ENCODE measurements around the gene PLA2G4D.
A peak's percentile ranks its signal among the peaks of the same experiment; 100 is the strongest.

PLA2G4D gene, protein sequence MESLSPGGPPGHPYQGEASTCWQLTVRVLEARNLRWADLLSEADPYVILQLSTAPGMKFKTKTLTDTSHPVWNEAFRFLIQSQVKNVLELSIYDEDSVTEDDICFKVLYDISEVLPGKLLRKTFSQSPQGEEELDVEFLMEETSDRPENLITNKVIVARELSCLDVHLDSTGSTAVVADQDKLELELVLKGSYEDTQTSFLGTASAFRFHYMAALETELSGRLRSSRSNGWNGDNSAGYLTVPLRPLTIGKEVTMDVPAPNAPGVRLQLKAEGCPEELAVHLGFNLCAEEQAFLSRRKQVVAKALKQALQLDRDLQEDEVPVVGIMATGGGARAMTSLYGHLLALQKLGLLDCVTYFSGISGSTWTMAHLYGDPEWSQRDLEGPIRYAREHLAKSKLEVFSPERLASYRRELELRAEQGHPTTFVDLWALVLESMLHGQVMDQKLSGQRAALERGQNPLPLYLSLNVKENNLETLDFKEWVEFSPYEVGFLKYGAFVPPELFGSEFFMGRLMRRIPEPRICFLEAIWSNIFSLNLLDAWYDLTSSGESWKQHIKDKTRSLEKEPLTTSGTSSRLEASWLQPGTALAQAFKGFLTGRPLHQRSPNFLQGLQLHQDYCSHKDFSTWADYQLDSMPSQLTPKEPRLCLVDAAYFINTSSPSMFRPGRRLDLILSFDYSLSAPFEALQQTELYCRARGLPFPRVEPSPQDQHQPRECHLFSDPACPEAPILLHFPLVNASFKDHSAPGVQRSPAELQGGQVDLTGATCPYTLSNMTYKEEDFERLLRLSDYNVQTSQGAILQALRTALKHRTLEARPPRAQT

DNA sequence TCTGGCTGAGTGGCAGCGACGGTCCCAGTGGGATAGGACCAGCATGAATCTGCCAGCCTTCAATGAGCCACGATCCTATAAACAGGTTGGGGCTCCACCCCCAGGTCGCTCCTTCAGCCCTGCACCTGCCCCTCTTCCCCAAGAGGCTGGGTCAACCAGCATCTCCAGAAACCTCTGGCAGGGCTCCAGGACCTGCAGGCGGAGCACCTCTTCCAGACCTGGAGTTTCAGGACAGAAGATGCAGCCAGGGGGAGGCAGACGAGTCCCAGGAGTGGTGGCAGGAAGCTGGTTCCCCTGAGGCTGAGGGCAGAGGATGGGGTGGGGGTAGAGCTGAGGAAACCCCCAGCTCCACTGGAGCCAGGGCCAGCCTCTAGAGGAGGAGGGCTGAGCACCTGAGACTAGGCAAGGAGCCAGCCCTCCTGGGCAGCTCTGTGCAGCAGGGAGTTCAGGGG is at the start of gene PLA2G4D:
Gene PLA2G4D, minus strand, starts transcription at position 51 of the 452 bp plus-strand sequence. CDS start 103 bp downstream, outside the sequence.
- DNase-seq, result no peak

DNA sequence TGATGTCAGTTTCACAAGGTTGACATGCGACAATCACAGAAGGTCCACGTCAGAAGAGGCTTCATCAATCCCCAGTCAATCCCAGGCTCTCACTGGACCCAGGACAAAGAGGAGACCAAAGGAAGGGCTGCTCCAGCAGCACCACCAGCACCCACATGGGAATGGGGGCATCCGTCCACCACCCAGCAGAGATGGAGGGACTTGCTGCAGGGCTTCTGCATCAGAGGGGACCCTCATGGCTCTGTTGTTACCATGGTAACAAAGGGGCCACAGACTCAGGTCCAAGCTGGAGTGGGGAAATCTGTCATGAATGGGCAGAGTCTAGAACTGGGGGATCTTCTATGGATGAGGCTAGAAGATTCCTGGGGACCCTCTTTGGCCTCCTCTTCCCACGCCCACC is 49.0 kb upstream of the PLA2G4D start:
- DNase-seq, result no peak

DNA sequence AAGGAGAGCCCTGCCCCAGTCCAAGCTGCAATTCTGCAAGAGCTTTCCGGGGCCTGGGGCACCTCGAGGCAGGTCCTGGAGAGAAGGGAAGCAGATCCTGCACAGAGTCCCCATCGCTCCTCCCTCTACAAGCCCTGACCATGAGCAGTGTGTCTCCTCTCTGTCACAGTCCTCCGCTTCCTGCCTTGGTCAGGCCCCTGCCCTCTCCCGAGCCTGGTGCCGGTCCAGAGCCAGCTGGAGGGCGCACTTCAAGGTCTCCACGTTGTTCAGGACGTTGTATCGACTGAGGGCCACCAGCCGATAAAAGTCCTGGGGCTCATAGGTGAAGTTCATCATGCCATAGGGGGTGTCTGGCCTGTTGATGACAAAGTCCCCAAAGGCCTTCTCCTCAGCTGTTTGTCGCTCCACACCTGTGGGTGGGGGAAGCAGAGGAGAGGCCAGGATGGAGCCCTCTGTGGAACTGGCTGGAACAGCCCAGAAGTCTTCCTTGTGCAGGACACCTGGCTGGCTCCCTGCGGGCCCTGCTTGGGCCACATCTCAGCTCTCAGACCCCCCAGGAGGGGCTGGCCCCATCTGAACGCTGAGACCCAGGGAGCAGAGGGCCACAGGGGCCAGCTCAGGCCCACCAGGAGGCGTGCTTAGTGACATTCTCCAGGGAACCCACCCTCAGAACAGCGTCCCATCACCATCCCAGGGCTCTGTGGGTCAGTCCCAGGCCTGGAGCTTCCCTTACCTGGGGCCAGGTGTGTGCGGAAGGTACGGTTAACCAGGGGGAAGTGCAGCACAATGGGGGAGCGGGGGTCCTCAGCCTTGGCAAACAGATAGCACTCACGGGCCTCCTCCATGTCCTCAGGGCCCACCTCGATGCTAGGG is 47.7 kb upstream of the PLA2G4D start:
- DNase-seq, result no peak

DNA sequence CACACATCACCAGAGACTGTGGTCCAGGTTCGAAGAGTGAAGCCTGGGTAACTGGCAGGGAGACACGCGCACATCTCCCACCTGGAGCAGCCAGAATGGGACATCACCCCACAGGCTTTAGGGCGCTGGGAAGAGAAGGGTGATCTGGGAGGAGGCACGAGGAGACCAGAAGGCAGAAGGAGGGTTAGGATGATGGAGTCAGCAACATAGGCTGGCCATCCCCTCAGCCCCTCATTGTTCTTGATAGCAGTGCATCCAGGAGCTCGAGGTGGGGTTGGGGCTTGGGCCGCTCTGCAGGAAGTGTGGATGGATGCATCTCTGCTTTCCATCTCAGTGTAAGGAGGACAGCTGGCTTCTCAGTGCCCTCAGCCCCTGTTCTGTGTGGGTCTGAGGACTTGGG is 46.9 kb upstream of the PLA2G4D start:
- DNase-seq, result no peak

DNA sequence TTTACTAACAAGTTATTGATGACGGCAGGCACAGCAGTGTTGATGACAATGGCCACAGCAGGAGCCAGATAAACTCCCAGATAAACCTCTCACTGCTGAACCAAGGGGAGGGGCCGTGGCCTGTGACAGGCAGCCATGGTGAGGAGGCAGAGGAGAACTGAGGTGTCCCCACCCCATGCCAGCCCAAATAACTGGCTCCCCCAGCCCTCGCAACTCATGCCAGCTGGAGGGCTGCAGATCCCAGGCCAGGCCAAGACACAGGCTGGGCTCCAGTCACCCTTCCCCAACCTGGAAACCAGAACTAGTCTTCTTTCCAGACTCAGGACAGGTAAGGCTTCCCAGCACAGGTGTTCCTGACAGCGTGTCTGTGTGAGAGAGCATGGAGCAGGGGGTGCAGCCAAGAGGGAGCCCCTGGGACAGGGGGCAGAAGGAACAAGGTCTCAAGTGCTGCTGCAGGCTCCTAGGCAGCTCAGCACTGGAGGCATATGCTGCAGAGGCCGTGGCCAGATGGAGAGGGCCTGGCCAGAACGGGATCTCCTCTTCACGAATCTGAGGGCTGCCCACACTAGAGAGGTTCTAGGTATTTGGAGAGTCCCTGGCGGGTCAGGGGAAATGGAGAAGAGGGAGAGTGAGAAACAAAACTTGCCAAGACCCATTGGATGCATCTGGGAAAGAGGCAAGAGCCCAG is 46.2 kb upstream of the PLA2G4D start:
- DNase-seq, result no peak

DNA sequence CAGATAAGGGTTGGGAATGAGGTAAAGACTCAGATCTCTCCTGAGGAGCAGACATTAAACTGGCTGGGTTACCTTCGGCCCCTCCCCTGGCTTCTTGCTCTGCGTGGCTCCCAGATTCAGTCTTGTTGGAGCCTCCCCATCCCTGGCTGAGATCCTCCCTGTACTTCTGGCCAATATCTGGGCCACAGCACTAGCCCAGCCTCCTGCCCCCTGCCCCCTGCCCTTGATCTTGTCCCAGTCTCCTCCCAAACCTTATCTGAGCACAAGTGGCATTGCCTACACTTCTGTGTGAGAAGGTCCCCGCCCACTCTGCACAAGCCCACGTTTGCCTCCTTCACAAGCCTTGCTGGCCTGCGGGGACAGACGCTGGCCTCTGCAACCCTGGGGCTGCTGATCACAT is 45.2 kb upstream of the PLA2G4D start:
- no peak for DNase-seq

DNA sequence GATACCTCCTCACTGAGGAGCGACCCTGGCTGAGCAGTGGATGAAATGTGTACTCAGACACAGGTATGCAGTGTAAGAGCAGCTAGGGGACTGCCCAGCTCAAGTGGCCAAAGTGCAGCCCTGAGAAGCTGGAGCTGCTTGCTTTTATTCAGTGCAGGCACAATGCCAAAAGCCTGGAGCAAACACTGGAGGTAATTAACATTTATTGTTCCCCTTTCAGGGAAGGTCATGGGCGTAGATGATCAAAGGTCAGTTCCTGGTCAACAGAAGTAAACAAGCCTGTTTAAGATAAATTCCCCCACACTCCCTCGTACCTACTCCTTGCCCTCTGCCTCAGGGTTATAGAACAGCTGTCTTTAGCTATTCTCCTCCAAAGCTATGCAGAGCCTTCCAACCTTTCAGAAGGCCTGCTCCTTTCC is 44.6 kb upstream of the PLA2G4D start:
- no peak for DNase-seq

DNA sequence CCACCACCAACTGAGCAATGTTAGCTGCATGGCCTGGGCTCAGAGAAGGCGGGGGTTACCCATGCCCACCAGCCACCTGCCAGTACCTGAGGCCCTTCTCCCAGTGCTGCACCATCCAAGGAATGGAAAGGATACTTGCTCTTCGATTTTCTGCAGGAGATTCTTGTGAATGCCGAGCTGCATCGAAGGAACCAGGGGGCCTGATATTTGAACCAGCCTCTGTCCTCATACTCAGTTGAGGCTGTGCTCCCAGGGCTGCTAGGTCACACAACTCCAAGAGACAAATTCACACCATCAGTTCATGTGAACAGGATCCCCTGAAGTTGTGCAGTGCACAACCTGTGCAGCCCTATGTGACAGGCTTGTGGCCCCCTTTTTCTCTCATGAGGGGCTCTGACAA is 44.0 kb upstream of the PLA2G4D start:
- DNase-seq, result no peak

DNA sequence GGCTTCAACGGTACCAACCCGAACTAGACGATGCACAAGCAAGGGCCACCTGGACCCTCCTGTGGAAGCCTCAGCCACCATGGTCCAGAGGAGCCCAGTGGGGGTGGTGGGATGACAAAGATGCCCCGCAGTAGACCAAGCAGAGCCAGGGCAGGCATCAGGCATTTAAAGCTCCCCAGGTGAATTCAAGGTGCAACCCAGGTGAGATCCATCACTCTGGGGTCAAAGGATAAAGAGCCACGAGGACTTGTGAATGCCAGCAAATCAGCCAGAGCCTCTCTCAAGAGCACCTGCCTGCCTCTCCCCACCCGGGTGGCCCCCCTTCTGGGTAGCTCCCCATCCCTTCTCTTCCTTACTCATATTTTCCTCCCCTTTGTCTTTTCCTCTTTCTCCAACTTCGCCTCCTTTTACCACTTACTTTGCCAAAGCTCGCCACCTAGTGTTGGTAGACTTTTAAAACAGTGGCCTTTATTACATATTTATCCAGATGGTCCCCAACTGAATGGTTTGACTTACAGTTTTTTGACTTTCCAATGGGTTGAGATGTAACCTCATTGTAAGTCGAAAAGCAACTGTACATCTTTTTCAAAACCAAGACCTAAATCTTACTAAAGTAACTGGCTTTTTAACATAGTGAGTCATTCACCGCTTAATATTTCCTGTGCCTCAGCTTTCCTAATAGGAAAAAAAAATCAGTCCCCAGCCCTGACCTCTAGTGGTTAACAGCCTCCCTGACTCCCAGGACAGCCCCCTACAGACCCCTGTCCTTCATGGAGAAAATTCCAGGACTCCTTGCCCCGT is 43.3 kb upstream of the PLA2G4D start:
- DNase-seq, result peak in 1 of 2 donors; percentile 7

DNA sequence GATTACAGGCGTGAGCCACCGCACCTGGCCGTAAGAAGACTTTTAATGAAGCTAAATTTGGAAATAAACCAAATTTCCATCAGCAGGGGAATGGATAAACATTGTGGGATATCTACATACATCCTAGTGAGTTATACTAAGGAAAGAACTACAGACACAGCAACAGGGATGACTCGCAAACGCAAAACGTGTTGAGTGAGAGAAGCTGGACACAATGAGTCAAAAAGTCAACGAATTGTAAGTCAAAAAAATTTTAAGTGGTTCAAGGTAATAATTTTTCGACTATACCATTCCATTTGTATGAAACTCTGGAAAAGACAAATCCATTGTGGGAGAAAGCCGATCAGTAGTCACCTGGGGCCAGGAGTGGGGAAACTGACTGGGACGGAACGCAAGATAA is 42.2 kb upstream of the PLA2G4D start:
- DNase-seq, result no peak

DNA sequence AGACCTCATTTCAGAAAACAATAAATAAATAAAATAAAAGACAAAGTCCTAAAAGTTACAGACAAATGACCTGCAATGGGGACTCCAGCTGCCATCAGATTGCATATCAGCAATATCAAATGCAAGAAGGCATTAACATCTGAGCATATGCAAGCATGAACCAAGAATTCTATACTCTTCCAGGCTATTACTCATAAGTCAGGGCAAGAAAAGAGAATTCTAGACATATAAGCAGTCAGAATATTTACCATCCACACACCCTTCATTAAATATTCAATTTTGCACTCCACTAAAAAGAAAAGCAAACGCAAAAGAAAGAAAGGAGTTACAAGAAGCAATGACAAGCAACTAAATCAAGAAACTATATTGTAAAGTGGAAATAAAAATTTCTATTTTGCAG is 41.0 kb upstream of the PLA2G4D start:
- no peak for DNase-seq

DNA sequence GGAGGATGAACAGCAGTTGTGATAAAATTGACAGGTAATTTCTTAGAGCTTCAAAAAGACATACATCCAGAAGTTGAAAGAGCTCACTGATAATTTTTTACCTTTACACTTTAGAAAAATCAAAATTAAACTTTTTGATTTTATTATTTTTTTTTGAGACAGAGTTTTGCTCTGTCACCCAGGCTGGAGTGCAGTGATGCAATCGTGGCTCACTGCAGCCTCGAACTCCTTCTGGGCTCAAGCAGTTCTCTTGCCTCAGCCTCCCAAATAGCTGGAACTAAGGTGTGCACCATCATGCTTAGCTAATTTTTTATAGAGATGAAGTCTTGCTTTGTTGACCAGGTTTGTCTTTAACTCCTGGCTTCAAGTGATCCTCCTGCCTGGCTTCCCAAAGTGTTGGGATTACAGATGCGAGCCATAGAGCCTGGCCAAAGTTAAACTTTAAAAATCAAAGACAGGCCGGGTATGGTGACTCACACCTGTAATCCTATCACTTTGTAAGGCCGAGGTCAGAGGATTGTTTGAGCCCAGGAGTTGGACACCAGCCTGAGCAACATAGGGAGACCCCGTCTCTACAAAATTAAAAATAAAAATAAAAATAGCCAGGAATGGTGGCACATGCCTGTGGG is 40.4 kb upstream of the PLA2G4D start:
- no peak for DNase-seq

DNA sequence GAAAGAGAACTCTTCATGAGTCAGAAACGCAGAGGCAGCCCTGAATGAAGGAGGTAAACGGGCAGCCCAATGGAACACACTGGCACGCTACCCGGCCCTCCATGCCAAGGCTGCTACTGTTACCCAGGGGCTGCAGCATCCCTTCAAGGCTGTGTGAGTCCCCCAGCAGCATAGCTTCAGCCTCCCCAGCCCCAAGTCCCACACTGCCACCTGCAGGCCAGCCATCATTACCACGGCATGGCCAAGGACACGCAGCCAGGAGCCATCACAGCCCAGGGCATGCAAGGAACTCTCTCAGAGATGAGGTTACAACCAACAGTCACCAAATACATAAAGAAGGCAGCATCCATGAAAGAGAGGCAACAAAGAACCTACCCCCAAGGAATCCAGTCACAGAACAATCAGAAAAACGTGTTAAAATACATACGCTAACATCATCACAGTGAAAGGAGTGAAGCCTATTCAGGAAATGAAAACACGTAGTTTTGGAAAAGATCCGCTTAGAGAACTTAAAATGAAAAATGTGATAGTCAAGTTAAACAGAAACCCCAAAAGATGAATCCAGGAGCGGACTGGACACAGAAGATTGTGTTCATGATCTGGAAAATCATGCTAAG is 39.6 kb upstream of the PLA2G4D start:
- DNase-seq, result peak; percentile 59 to 71

DNA sequence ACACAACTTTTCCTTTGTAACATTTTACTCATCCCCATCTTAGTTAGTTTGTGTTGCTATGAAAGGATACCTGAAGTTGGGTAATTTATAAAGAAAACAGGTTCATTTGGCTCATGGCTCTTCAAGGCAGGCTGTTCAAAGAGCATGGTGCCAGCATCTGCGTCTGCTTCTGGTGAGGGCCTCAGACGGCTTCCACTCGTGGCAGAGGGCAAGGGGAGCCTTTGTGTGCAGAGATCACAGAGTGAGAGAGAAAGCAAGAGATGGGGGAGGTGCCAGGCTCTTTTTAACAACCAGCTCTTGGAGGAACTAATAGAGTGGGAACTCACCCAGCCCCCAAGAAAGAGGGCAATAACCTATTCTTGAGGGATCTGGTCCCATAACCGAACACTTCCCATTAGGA is 39.0 kb upstream of the PLA2G4D start:
- DNase-seq, result no peak

DNA sequence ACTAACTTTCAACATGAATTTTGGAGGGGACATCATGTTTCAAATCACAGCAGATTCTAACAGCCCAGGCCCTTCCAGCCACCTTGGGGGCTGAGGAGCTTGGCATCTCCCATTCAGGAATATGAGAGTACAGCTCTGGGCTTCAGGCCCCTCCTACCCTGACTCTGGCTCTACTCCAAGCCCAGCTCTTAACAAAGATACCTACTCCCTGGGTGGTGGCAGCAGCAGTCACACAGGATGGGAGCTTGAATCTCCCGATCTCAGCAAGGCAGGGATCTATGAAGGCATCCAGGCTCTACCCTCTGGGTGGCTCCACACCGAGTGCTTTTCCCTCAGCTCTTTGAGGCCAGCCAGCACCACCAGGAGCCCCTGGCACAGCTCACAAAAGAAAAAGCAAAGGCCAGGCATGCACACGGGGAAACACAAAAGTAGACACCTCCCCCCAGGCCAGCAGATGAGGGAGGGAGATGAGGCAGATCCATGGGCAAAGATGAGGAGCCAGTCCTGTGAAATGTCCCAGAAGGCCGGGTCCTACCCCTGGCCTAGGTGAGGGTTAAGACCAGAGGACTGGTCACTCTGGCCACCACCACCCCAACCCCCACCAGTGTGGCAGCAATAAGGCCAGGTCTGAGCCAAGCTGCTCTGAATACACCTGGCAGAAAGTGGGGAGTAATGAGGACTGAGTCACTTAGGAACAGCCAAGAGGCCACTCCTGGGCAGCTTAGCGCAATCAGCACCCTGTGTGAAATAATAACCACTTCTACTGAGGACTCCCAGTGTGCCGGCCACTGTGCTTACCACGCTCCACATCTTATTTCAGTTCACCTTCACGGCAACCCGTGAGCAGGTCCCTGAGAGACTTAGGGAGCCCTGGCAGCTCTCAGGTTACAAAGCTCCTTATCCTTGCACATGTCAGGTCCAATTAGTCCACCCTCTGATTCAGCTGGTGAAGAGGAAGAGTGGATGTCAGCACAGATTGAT is 37.8 kb upstream of the PLA2G4D start:
- no peak for DNase-seq

DNA sequence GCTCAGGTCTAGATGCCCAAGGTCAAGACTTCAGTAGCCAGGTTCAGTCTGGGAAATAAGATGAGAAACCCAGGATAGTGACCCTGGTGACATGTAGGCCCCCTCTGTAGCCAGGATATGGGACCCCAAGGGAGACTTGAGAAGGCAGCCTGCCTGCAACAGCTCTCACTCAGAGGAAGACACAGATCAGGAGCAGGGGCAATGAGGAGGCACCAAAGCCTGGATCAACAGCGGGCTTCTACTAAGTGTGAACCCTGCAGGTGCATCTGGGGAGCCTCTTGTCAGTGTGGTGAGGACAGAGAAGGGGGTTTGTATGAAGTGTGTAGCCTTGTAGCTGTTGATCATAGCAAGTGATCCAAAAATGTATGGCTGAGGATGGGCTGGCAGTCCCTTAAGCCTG is 36.6 kb upstream of the PLA2G4D start:
- DNase-seq, result no peak

DNA sequence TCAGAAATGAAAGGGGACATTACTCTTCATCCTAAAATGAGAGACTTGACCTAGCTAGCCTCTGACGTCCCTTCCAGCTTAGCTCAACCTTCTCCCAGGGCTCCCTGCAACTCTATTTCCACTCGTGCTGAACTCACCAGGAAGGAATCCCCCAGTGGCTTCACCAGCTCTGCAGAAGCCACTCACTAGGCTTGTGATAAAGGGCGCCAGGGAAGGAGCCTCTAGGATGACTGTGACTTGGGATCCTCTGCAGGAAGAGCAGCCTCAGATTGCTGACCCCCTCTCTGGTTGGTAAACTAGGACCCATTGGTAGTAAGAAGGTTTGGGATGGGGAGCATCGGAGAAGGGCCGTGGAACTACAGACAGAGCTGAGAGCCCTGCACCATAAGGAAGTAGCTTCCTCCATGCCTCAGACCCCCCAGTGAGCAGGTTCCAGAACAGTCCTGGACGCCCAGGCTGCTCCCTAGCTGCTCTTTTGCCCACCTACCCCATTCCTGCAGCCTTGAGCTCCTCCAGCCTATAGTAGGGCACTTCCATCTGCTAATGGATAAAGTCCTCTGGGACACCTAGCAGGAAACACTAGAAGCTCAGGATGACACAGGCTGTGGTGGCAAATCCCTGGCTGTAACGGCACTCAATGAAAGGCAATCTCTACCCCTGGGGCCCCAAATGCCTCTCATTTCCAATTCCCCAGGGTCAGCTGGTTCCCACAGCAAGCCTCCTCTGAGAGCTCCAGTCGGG is 36.1 kb upstream of the PLA2G4D start:
- no peak for DNase-seq

DNA sequence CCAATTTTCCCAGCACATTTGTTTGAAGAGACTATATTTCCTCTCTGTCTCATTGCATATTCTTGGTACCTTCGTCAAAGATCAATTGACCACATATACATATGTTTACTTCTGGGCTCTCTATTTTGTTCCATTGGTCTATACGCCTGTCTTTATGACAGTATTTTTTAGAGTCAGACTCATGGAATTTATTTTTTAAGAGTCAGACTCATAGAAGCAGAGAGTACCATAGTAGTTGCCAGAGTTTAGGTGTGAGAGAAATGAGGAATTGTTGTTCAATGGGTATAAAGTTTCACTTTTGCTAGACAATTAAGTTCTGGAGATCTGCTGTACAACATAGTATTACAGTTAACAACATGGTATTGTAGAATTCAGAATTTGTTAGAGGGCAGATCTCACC is 35.0 kb upstream of the PLA2G4D start:
- DNase-seq, result no peak

DNA sequence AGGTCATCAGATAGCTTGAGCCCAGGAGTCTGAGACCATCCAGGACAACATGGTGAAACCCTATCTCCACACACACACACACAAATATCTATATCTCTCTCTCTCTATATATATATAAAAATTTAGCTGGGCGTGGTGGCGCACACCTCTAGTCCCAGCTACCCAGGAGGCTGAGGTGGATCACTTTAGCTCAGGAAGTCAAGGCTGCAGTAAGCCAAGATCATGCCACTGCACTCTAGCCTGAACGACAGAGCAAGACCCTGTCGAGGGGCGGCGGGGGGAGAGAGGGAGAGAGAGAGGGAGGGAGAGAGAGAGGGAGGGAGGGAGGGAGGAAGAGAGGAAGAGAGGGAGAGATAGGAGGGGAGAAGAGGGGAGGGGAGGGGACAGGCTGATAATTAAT is 34.1 kb upstream of the PLA2G4D start:
- DNase-seq, result no peak
